KG1 (cell line): ENCODE results near the gene FUT7.

Source experiments
- DNase-seq: peaks from one replicate; lab custom pipeline; 2025; lab: John Stamatoyannopoulos, UW

FUT7 gene

GRCh38 chr9:137031904-137032640 is at the start of gene FUT7:
TSS of gene FUT7 (minus strand) at chr9:137032088. CDS start at chr9:137031991, 97 bp downstream.
- DNase-seq: no peak

DNA sequence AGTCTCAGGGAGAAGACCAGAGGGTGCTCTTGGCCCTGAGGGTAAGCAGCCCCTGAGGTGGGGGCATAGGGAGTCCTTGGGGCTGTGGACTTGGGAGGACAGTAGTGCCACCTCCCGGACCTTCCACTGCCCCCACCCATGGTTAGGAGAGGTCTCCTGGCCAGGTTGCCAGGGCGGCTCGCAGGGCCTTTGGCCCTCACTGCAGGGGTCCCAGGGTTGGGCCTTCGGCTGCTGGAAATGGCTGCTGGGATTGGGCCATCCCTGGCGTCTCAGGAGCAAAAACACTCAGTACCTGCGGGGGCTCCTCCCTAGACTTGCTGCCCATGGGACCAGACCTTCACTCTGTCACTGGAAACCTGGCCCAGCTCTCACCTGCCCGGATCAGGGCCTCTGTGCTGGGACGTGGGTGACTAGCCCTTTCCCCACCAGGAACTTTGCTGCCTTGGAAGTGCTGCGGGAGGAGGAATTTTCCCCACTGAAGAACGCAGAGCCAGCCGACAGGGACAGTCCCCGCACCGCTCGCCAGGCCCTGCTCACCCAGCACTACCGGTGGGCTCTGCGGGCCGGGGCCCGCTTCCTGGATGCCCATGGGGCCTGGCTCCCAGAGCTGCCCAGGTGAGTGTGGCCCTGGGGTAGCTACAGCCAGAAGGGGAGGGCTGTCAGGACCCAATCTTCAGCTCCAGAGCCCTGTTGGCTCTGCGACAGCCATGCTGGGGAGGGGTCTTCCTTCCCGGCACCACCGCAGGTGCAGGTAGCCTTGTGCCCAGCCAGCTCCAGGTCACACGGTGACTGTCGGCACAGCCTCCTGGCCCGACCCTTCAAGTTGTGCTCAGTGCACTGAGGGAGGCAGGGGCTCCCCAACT is 48.6 kb upstream of the FUT7 start:
- DNase-seq: no peak

- no peak for DNase-seq
These were observed 47.5 kb upstream of the FUT7 start for GRCh38 chr9:137079401-137079787.

GRCh38 chr9:137078701-137079400 is 47.0 kb upstream of the FUT7 start:
- DNase-seq: no peak

GRCh38 chr9:137077758-137078693 is 46.1 kb upstream of the FUT7 start:
- peak; percentile 26 for DNase-seq

DNA sequence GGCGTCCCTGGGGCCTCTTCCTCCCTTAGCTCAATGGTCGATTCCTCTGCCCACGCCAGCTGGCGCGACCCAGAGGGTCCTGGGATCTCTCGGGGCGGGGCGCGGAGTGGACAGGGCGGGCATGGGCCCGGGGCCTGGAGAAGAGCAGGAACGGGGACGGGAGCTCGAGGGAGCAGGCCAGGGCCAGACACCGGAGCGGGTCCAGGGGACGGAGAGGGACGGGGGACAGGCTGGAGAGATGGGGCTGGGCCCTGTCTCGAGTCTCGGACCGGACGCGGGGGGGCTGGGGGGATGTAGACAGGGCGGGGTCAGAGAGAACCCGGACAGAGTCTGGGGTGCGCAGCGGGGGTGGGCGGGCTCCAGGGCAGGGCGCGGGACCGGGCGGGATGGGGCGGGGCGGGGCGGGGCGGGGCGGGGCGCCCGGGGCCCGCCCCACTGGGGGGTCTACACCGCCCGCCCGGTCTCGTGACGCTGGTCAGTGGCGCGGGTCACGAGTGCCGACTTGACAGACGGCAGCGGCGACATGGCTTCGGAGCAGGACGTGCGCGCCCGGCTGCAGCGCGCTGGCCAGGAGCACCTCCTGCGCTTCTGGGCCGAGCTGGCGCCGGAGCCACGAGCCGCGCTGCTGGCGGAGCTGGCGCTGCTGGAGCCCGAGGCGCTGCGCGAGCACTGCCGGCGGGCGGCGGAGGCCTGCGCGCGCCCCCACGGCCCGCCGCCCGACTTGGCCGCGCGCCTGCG is 45.3 kb upstream of the FUT7 start, which contains the start of gene UAP1L1:
TSS of gene UAP1L1 (plus strand) at position 508 of the 738 bp plus-strand sequence. CDS start at position 524, 16 bp downstream.
- no peak for DNase-seq

- no peak for DNase-seq
These were observed 44.7 kb upstream of the FUT7 start for GRCh38 chr9:137076636-137077009.

GRCh38 chr9:137075275-137075775 is 43.4 kb upstream of the FUT7 start:
- DNase-seq: no peak

GRCh38 chr9:137074657-137075274 is 42.9 kb upstream of the FUT7 start:
- DNase-seq: no peak

DNA sequence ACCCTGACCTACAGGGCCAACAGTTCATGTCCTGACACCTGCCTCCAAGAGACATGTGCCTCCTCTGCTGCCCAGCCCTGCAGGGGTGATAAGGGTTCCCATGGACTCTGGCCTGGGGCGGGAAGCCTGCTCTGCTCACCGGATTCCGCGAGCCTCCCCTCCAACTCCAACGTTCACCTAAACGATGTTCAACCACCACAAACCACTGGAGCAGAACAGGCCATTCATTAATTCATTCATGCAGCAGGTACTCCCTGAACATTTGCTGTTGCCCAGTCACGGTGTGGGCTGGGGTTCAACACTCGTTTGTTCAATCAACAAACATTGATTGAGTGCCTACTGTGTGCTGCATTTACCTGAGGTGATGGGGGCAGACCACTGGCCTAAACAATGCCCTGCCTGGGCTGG is 42.1 kb upstream of the FUT7 start:
- no peak for DNase-seq

DNA sequence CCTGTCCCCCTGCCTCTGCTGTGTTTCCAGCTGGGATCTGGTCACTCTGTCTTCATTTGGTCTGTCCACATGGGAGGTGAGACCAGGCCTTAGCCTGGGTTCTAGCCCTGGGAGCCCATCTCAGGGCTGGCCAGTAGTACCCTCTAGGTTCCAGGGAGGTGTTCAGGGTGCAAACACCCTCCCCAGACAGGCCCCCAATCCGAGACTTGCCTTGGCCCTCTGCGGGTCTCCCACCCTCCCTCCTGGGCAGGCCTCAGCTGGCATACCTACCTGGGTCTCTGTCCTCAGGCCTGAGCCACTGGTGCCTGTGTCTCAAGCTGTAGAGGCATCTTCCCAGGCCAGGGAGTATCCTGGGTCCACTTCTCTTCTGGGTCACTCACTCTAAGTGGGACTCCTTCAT is 39.4 kb upstream of the FUT7 start:
- DNase-seq: no peak

- DNase-seq: no peak
These were observed 39.0 kb upstream of the FUT7 start for GRCh38 chr9:137070906-137071275.

DNA sequence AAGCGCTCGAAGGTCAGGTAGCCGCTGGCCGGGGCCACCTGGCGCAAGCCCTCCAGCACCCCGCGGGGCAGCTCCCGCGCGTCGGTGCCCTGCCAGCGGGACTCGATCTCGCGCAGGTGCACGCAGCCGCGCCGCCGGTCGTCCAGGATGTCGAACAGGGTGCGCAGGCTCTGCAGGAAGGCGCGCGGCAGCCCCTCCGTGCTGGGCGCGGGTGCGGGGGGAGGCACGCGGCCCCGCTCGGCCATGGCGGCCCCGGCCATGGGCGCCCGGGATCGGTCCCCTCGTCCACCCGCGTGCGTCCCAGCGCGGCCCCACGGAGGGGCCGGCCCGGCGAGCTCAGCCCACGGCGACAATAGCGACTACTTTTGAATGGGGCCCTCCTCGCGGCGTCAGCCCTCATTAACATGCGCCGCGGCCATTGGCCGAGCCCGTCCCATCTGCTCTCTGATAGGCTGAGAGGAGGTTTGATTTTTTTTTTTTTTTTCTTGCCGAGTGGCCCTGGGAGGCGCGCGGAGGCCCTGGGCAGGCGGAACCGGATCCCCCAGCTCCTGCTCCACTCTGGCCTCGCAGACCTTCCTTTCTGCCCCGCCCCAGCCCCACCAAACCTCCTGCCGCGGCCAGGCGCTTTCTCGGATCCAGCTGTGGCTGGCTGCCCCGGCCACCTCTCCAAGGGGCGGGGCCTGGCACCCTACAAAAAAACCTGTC is 38.5 kb upstream of the FUT7 start, which contains the start of gene SAPCD2:
TSS of gene SAPCD2 (minus strand) at position 357 of the 705 bp plus-strand sequence. CDS start at position 260, 97 bp downstream.
- DNase-seq: peak; percentile 67

- DNase-seq: no peak
These were observed 37.7 kb upstream of the FUT7 start for GRCh38 chr9:137069508-137070091.

- DNase-seq: no peak
These were observed 36.9 kb upstream of the FUT7 start for GRCh38 chr9:137068539-137069507.

DNA sequence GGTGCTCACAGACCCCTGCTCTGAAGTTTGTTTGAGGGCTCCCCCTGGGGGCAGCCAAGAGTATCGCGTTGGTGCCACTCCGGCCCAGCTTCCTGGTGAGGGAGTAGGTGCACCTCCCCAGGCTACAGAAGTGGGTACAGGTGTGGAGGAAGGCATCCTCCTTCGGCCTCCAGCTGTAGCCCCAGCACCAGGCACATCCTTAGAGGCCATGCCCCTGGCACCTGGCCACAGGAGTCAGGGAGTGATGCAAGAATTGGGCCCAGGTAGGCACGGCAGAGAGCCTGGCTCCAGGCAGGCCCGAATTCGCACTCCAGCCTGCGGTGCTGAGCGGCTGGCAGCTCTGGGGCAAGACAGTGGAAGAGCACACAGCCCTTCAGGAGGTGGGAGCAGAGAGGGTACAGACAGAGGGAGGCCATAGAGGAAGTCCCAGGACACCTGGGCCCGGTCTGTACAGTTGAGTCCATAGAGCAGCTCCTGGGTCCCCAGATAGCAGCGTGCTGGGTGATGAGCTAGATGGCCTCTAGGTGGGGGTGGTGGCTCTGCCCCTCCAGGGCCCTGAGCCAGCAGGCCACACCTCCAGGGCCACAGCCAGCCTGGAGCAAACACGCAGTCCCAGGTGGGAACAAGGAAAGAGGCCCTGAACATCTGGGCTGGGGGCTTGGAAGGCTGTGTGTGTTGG is 36.1 kb upstream of the FUT7 start:
- DNase-seq: peak; percentile 50
